Skeletal muscle satellite cell (primary cell): ENCODE results near the gene HS3ST4.

Source experiments
- H3K27me3 ChIP-seq: 2 replicates; pipeline ENCODE4 v1.7.0; 2013; ENCODE audit warnings: low read length; ENCODE audit not compliant: control insufficient read depth, insufficient read depth
- H3K36me3 ChIP-seq: 2 replicates; pipeline ENCODE4 v1.7.0; 2013; ENCODE audit warnings: mild to moderate bottlenecking, control low read depth, low read length; ENCODE audit not compliant: insufficient read depth
- H3K4me1 ChIP-seq: 2 replicates; pipeline ENCODE4 v1.7.0; 2013; ENCODE audit warnings: low read length; ENCODE audit not compliant: control insufficient read depth, insufficient read depth
- H3K4me2 ChIP-seq: 2 replicates; pipeline ENCODE4 v1.7.0; 2013; ENCODE audit warnings: mild to moderate bottlenecking, low read length
- H3K4me3 ChIP-seq: 2 replicates; pipeline ENCODE4 v1.7.0; 2013; ENCODE audit warnings: low read length
- H3K9ac ChIP-seq: 2 replicates; pipeline ENCODE4 v1.7.0; 2013; ENCODE audit warnings: mild to moderate bottlenecking, low read depth, low read length, moderate library complexity
- H3K9me3 ChIP-seq: replicated peaks from 2 replicates; pipeline ENCODE4 v1.7.0; 2013; ENCODE audit warnings: mild to moderate bottlenecking, control low read depth, low read length

Gene HS3ST4

GRCh38 chr16:25700547-25700946 is 8.8 kb downstream of the HS3ST4 start:
- no peaks in the 10 kb centered on the region for H3K27me3 ChIP-seq
- H3K9ac ChIP-seq: no peak overlapping the region
- no peak overlapping the region for H3K4me2 ChIP-seq
- no peaks in the 10 kb centered on the region for H3K4me1 ChIP-seq
- no peaks in the 10 kb centered on the region for H3K36me3 ChIP-seq
- H3K9me3 ChIP-seq: no peaks in the 10 kb centered on the region
- H3K4me3 ChIP-seq: no peak overlapping the region

GRCh38 chr16:25707553-25707952 is 15.8 kb downstream of the HS3ST4 start:
- Histone ChIP-seq H3K4me2 (no peak overlapping the region), H3K27me3 (no peaks in the 10 kb centered on the region), H3K4me3 (no peak overlapping the region), H3K36me3 (no peaks in the 10 kb centered on the region), H3K9ac (no peak overlapping the region), H3K4me1 (no peaks in the 10 kb centered on the region), H3K9me3 (no peaks in the 10 kb centered on the region)

GRCh38 chr16:25707982-25708583 is 16.3 kb downstream of the HS3ST4 start:
- no peak overlapping the region for H3K4me2 ChIP-seq
- H3K27me3 ChIP-seq: no peaks in the 10 kb centered on the region
- H3K36me3 ChIP-seq: no peaks in the 10 kb centered on the region
- H3K4me3 ChIP-seq: no peak overlapping the region
- no peaks in the 10 kb centered on the region for H3K4me1 ChIP-seq
- H3K9ac ChIP-seq: no peak overlapping the region
- no peaks in the 10 kb centered on the region for H3K9me3 ChIP-seq

DNA sequence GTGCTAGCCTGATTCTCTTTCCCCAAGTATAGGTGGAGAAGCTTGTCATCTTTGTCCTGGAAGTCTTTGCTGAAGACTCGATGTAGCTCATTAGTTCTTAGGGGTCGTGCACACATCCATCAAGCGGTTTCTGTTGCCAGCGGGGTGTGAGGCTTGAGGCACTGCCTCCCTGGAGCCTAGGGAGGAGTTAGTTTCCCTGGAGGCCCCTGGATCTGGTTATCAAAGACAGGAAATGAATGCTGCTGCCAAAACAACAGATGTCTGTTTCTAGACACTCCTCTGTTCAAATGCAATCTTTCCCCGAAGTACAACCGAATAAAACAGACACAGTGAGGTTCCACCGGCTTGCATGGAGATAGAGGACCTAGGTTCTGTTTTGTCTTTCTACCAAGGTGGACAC is 17.5 kb downstream of the HS3ST4 start:
- no peaks in the 10 kb centered on the region for H3K36me3 ChIP-seq
- no peak overlapping the region for H3K4me3 ChIP-seq
- no peak overlapping the region for H3K4me2 ChIP-seq
- no peaks in the 10 kb centered on the region for H3K27me3 ChIP-seq
- H3K4me1 ChIP-seq: no peaks in the 10 kb centered on the region
- H3K9ac ChIP-seq: no peak overlapping the region
- H3K9me3 ChIP-seq: no peaks in the 10 kb centered on the region

GRCh38 chr16:25713785-25714570 is 22.2 kb downstream of the HS3ST4 start:
- H3K4me3 ChIP-seq: no peak overlapping the region
- peaks cover 4% of the 10 kb centered on the region for H3K9me3 ChIP-seq
- H3K9ac ChIP-seq: no peak overlapping the region
- no peaks in the 10 kb centered on the region for H3K4me1 ChIP-seq
- H3K36me3 ChIP-seq: no peaks in the 10 kb centered on the region
- no peak overlapping the region for H3K4me2 ChIP-seq
- no peaks in the 10 kb centered on the region for H3K27me3 ChIP-seq

GRCh38 chr16:25716186-25716585 is 24.4 kb downstream of the HS3ST4 start:
- Histone ChIP-seq H3K4me3 (no peak overlapping the region), H3K9me3 (peaks cover 4% of the 10 kb centered on the region), H3K36me3 (no peaks in the 10 kb centered on the region), H3K27me3 (no peaks in the 10 kb centered on the region), H3K9ac (no peak overlapping the region), H3K4me2 (no peak overlapping the region), H3K4me1 (no peaks in the 10 kb centered on the region)

DNA sequence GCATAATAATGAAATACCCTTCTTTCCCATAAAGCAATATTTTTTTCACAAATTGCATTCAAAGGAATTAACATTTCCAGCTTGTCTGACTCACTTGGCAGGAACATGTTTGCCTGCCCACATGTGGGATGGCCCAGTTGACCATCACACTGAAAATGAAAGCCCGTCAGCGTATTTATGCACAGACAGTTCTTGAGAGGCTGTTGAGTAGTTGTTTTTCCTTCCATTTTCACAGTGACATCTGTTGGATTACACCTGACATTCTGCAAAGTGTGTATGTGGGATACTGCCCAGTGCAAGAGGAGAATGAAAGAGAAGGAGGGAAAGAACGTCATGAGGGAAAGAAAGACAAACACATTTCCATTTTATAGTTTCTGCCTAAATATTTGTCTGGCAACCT is 29.7 kb downstream of the HS3ST4 start:
- Histone ChIP-seq H3K9me3 (peaks cover under 1% of the 10 kb centered on the region), H3K27me3 (no peaks in the 10 kb centered on the region), H3K4me1 (no peaks in the 10 kb centered on the region), H3K36me3 (no peaks in the 10 kb centered on the region), H3K4me2 (no peak overlapping the region), H3K4me3 (no peak overlapping the region), H3K9ac (no peak overlapping the region)

DNA sequence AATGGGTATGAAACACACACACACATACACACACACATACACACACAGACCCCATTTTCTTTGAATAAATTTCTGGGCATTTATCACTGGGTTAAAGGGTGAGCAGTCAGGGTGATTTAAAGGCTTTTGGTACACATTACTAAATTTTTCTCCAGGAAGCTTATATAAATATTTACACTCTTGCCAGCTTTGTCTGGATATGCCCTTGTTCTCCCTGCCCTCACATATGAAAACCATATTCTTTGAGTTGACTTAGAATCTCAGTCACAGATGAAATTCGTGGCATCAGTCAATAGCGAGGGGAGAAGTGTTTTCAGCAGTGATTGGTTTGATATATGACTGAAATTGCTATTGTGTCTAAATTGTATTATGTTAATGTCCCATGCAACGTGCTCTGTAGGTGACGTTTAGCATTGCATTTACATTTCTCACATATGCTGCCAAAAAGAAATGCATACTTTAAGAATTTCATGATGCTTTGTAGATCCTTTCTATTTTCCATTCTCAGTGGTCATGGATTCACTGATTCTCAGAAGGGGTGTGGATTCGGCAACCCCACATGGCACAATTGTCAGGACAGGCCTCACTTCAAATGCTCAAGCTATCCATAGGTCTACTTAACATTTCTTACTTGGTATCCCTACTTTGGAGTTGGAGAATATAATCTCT is 34.8 kb downstream of the HS3ST4 start:
- H3K4me3 ChIP-seq: no peak overlapping the region
- H3K36me3 ChIP-seq: no peaks in the 10 kb centered on the region

DNA sequence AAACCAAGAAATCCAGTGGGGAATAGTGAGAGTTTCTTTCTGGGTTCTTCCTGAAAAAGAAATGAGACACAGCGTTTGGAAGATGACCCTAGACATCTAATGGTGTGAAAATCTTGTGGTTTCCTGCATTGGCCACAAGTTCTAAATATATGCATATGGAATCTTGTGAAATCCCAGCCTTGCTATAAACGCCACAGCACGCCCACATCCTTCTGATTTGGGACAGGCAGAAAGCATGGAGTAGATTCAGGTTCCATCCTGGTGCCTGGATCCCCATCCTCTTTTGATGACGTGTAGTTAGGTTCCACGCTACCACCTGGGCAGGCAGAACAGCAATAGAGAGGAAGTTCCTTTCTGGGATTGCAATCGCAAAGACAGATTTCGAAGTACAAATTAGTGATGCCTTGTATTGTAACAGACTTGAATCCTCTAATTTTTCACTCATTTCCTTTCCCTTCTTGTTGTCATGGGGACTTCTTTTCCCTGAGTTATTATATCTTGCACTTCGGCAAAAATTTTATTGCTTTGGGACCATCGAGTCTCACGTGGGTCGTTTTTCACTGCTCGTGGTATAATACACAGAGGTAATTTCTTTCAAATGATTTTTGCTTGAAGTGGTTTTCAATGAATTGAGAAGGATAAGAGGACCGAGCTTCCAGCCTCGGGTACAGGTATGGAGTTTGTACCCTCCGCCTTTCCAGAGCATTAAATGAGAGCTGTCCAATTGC is 37.6 kb downstream of the HS3ST4 start:
- H3K4me2 ChIP-seq: no peak overlapping the region
- H3K4me3 ChIP-seq: no peak overlapping the region
- H3K27me3 ChIP-seq: no peaks in the 10 kb centered on the region
- H3K4me1 ChIP-seq: no peaks in the 10 kb centered on the region
- H3K9me3 ChIP-seq: peaks cover 5% of the 10 kb centered on the region
- no peak overlapping the region for H3K9ac ChIP-seq
- no peaks in the 10 kb centered on the region for H3K36me3 ChIP-seq

More for the DNA sequence above, 34.8 kb downstream of the HS3ST4 start:
- no peaks in the 10 kb centered on the region for H3K4me1 ChIP-seq
- H3K27me3 ChIP-seq: no peaks in the 10 kb centered on the region
- H3K9me3 ChIP-seq: peaks cover 5% of the 10 kb centered on the region
- no peak overlapping the region for H3K4me2 ChIP-seq
- H3K9ac ChIP-seq: no peak overlapping the region

GRCh38 chr16:25730396-25730795 is 38.6 kb downstream of the HS3ST4 start:
- Histone ChIP-seq H3K9ac (no peak overlapping the region), H3K27me3 (no peaks in the 10 kb centered on the region), H3K4me3 (no peak overlapping the region), H3K36me3 (no peaks in the 10 kb centered on the region), H3K4me2 (no peak overlapping the region), H3K4me1 (no peaks in the 10 kb centered on the region), H3K9me3 (peaks cover 5% of the 10 kb centered on the region)
